HG03439 (cell line): ENCODE measurements around the gene CLIP2.
"Not testable (repeated sequence)": the region's sequence is repeated elsewhere in the genome, so short reads cannot be mapped to it uniquely, and the experiment has no call there.

ENCODE experiments used
- ATAC-seq: cut with Tn5 transposase; IDR thresholded peaks from one replicate; pipeline ENCODE4 v1.9.1; 2021; ENCODE audit warnings: mild to moderate bottlenecking, moderate library complexity; ENCODE audit not compliant: unreplicated experiment

The CLIP2 gene

GRCh38 chr7:74401137-74401859, 112.1 kb downstream of the CLIP2 start:
- ATAC-seq, result no peak

DNA sequence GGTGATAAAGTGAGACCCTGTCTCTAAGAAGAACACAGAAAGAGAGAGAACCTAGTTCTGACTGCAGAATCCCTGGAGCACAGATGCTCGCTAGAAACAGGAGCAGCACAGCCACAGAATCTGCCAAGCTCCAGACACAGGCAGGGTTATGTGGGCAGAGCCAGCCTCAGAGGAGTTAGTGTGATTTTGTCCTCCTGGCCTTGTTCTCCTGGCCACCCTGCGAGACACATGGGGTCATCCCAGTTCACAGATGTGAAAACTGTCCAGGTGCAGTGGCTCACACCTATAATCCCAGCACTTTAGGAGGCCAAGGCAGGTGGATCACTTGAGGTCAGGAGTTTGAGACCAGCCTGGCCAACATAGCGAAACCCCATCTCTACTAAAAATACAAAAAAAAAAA, 113.5 kb downstream of the CLIP2 start:
- ATAC-seq, result not testable (repeated sequence)

DNA sequence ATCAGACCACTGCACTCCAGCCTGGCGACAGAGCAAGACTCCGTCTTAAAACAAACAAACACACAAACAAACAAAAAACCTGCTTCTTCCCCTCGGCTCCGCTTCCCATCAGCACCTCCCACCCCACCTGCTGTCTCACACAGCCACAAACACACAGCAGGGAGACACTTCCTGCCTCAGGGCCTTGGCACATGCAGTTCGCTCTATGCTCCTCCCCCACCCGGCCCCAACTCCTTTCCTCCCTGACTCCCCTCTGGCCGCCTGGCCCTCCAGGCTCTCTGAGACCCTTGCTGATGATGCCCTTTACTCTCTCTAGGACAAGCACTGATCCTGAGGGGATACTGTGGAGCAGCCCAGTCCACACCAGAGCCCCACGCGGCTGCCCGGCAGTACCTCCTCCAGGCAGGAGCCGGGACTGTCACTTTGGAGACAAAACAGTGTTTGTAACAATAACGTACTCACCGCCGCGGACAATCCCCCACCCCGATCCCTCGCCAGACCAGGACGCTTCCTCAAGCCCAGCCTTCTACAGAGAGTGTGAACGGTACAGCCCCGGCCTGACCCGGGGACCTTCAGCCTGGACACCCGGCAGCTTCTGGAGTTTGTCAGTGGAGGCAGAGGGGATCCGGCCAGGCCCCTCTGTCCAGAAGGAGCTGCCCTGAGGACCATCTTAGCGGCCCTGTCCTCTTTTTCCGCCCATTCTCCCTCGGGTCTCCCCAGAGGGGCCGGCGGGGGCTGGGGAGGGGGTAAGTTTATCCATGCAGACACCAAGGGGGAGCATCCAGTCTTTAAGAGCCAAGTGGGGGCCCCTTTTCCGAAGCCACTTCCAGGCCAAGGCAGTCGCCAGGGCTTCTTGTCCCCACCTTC, 114.5 kb downstream of the CLIP2 start:
- ATAC-seq, result no peak

- no peak for ATAC-seq
These were observed 115.1 kb downstream of the CLIP2 start for GRCh38 chr7:74404388-74404700.

DNA sequence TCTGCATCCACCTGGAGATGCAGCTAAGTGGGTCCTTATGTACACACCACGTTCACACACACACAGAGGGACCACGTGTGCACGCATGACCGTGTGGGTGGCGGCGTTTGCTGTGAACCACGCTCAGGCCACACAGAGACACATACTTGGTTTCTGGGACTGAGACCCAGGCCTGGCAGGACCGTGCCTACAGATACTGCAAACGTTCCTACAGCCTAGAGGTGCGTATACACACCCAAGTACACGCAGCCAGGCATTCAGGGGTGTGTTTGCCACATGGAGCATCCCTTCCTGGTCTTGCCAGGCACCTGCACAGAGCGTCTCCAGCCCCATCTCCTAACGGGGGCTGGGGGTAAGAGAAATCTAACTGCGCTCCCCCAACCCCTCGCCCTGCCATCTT, 115.5 kb downstream of the CLIP2 start:
- no peak for ATAC-seq

DNA sequence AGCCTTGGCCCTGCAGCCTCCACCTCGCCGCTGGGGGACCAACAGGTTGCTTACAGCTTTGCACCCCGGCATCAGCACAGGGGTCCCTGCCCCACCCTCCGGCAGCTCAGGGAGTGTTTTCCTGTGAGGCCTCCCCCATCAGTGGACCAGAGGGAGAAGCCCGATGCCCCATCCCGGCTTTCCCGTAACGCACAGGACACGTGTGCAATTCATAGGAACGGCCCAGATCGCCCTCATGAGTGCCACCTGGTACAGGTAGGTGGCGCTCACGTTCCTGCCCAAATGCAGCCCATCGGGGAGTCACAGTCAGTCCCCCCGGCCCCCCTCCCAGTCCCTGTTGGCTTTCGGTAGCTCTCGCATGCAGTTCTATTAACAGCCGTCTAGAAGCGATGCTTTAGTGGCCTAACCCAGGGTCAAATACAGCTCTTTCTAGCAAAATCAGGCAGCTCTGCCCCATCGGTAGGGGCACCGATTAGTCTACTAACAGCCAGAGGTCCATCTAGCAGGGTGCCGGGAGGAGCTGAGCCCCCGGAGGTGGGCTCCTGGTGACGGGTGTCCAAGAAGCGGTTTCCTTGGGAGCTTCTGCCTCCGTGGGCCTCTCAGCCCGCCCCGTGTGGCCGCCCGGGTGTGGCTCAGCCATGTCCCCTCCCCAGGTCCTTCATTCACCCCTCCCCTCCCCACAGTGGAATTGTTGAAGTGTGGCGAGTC, 116.1 kb downstream of the CLIP2 start:
- ATAC-seq, result no peak

DNA sequence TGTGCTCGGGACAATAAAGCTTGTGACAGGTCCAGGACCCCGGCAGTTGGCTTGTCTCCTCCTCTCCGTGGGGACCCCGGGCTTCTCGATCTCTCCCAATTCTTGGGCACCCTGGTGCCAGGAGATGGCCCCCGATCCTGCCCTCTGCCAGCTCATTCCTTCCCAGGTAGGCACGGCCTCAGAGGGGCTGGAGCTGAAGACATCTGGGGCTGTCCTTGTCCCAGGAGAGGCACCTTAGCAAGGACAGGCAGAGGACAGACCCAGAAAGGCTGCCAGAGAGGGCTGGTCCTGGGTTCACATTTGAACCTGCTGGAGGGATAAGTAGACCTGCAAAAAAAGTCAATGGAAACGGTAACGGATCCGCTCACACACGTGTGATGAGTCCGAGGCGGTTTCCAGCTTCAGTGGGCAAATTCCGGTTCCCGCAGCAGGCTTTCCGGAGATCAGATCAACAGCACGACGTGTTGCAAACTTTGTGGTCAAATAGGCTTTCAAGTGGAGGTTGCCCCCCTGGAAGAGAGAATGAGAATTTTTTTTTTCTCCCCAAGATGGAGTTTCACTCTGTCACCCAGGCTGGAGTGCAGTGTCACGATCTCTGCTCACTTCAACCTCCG, 116.8 kb downstream of the CLIP2 start:
- no peak for ATAC-seq

DNA sequence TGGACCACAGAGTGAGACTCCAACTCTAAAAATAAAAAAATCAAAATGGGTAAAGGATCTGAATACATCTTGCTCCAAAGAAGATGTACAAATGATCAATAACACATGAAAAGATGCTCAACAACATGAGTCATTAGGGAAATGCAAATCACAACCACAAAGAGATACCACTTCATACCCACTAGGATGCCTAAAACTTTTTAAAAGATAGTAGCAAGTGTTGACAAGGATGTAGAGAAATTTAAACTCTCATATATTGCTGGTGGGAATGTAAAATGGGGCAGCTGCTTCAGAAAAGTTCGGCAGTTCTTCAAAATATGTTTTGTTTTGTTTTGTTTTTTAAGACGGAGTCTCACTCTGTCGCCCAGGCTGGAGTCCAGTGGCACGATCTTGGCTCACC, 118.8 kb downstream of the CLIP2 start:
- no peak for ATAC-seq

GRCh38 chr7:74409571-74409970, 120.4 kb downstream of the CLIP2 start:
- ATAC-seq, result no peak

DNA sequence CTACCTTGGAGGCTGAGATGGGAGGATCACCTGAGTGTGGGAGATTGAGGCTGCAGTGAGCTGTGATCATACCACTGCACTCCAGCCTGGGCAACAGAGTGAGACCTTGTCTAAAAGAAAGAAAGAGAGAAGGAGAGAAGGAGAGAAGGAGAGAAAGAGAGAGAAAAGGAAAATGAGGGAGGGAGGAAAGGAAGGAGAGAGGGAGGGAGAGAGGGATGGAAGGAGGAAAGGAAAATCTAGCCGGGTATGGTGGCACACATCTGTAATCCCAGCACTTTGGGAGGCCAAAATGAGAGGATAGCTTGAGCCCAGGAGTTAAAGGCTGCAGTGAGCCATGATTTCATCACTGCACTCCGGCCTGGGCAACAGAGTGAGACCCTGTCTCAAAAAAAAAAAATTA, 121.6 kb downstream of the CLIP2 start:
- ATAC-seq, result no peak

DNA sequence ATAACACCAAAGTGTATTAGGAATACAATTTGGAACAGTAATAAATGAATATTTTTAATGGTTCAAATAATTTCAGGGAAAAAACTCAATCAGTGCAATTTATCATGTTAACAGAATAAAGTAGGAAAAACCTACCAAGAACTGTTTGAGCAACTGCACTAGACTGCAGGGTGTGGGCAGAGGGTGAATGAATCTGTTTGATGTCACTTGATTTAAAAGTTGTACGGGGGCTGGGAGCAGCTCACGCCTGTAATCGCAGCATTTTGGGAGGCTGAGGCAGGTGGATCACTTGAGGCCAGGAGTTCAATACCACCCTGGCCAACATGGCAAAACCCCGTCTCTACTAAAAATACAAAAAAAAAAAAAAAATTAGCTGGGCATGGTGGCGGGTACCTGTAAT, 122.4 kb downstream of the CLIP2 start:
- ATAC-seq, result not testable (repeated sequence)

GRCh38 chr7:74412056-74412455, 122.8 kb downstream of the CLIP2 start:
- no peak for ATAC-seq

DNA sequence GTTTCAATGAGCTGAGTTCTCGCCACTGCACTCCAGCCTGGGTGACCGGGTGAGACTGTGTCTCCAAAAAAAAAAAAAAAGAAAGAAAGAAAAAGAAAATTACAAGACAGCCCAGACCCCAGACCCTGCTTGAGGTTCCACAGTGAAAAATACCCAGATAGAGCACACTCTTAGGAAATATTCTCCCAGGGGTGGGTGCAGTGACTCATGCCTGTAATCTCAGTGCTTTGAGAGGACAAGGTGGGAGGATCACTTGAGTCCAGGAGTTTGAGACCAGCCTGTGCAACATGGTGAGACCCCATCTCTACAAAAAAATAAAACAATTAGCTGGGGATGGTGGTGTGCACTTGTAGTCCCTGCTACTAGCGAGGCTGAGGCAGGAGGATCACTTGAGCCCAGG, 123.4 kb downstream of the CLIP2 start:
- ATAC-seq, result no peak

DNA sequence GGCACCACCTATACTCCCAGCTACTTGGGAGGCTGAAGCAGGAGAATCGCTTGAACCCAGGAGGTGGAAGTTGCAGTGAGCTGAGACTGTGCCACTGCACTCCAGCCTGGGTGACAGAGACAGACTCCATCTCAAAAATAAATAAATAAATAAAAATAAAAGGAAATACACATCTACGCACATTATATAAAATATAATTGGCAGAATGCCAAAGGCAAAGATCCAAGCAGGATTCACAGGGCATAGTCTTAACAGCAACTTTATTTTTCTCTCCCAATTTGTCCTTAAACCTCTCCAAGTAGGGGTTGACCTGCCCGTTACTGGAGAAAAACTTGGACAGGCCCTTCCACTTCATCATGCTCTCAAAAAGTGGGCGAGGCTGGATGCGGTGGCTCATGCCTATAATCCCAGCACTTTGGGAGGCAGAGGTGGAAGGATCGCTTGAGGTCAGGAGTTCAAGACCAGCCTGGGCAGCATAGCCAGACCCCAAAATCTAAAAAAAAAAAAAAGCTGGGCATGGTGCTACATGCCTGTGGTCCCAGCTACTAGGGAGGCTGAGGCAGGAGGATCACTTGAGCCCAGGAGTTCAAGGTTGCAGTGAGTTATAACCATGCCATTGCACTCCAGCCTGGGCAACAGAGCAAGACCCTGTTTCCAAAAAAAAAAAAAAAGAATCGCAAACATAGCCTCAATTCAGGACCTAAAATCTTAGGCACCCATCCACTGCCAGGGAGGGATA, 125.6 kb downstream of the CLIP2 start:
- ATAC-seq, result not testable (repeated sequence)

GRCh38 chr7:74417419-74417971, 128.3 kb downstream of the CLIP2 start:
- no peak for ATAC-seq

DNA sequence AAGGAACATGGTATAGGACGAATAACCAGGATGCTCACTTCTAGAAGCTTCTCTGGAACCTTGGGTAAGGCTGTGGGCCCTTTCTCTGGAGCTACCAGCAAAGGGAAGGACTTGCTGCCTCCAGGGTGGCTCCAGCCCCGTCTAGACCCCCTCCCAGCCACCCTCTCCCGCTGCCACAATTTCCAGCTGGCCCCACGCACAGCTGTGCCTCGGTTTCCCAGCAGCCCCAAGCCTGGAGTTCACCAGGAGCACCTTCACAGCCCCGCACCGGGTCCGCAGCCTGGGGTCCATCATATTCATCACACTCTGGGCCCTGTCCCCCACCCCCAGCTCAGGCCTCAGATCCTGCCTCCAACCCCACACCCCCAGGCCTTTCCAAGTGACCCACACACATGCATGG, 128.9 kb downstream of the CLIP2 start:
- ATAC-seq, result no peak

DNA sequence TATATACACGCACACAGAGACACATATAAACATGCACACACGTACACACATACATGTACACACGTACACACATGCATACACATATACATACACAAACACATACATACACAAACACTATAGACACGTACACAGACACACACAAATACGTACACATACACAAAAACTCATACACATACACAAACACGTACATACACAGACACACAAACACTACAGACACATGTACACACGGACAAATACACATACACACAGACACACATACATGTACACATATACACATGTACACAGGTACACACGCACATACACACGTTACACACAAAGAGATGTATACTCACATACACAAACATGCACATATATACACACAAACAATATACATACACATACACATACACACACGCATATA, 129.3 kb downstream of the CLIP2 start:
- ATAC-seq, result no peak

- ATAC-seq, result not testable (repeated sequence)
These were observed 130.0 kb downstream of the CLIP2 start for GRCh38 chr7:74419232-74419631.

GRCh38 chr7:74420006-74420405, 130.8 kb downstream of the CLIP2 start:
- no peak for ATAC-seq

GRCh38 chr7:74424291-74424880, 135.2 kb downstream of the CLIP2 start:
- ATAC-seq, result no peak
